GM19455 (cell line): Measurements from ENCODE around the gene IRAG1.
"Not testable (repeated sequence)": the region's sequence is repeated elsewhere in the genome, so short reads cannot be mapped to it uniquely, and the experiment has no call there.

Source experiments
- ATAC-seq: cut with Tn5 transposase; IDR thresholded peaks from one replicate; pipeline ENCODE4 v1.9.1; 2021; ENCODE audit not compliant: unreplicated experiment

The IRAG1 gene

DNA sequence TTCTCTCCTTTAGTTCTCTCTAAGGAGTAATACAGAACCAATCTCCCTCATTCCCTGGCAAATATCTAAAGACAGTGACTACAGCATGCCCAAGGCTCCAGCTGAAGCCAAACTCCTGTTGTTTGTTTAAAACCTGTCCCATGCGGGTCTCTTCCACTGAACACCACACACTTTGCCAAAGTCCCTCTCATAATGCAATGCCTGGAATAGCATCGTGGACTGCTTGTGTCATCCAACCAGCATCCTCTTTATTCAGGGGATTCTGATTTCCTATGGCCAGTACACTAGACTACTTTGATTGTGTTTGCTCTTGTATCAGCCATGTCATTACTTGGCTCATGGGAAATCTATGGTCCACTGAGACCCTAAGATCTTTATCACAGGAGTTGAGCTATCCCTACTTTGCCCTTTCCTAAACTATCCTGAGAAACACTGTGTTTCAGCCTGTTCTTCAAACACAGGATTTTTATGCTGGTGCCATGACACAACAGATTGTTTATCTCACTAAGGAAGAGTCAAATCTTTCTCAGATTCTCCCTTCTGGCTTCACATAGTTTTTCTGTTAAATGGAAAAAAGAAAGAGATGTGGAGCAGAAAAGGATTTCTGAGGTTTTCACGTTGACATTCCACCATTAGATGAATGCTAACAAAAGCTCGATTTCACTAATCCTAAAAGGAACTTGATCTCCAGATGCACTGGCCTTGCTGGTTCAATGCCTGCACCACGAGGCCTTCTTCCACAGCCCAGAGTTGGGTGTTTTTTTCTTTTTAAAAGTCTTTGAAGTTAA, 15.9 kb upstream of the IRAG1 start:
- no peak for ATAC-seq

- no peak for ATAC-seq
Measured at GRCh38 chr11:10708131-10708530, 14.6 kb upstream of the IRAG1 start.

DNA sequence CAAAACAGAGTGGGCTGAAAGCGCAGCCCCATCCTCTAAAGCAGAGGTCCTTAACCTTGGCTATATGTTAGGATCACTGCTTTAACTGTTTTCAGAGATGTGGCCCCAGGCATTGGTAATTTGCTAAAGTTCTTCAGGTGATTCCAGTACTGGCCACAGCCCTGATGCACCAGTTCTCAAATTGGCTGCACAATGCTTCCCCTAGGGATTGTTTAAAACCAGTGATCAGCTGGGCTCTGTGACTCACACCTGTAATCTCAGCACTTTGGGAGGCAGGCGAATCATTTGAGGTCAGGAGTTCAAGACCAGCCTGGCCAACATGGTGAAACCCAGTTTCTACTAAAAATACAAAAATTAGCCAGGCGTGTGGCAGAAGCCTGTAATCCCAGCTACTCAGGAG, 8.4 kb upstream of the IRAG1 start:
- no peak for ATAC-seq

GRCh38 chr11:10699072-10699471, 5.5 kb upstream of the IRAG1 start:
- no peak for ATAC-seq

DNA sequence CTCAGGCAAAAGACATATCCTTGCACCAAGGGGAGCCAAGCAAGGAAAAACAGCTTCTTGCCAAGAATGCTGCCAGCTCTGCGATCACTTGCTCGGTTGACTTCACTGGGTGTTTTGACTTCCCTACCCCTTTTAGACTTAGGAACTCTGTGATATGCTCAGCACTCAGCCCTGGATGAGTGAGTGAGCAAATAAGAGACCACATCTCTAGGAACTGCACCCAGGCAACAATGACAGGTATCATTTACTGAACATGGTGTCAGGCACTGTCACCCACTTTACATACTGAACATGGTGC, 3.7 kb upstream of the IRAG1 start:
- ATAC-seq: no peak

GRCh38 chr11:10696468-10697322, 3.1 kb upstream of the IRAG1 start:
- ATAC-seq: no peak

GRCh38 chr11:10695833-10696232, 2.3 kb upstream of the IRAG1 start:
- no peak for ATAC-seq

GRCh38 chr11:10694486-10695239, 1.1 kb upstream of the IRAG1 start:
- no peak for ATAC-seq

DNA sequence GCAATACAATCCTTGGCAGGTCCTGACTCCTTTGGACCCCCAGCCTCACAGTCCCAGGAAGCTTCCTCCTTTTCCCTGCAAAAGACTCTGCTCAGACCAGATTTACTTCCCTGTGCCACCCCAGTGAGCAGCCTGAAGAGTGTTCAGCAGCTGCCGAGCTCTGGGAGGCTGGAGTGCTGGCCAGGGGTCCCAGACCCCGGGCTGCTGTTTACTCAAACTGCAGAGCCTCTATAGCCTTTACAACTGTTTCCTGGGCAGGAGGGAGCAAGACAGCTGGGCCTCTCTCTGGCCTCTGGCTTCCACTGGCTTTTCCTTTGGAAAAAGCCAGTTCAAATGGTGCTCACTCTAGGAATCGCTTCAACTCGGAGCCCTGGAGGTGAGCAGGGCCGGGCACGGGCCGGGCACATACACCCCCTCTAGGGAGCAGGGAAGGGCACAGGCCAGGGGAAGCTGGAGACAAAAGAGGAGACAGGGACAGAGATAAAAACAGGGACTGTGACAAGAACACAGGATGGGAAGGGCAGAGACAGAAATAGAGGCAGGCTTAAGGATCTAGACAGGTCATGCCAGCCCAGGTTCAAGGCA, 932 bp downstream of the IRAG1 start:
- no peak for ATAC-seq

- ATAC-seq: no peak
Measured at GRCh38 chr11:10688401-10688800, 5.2 kb downstream of the IRAG1 start.

DNA sequence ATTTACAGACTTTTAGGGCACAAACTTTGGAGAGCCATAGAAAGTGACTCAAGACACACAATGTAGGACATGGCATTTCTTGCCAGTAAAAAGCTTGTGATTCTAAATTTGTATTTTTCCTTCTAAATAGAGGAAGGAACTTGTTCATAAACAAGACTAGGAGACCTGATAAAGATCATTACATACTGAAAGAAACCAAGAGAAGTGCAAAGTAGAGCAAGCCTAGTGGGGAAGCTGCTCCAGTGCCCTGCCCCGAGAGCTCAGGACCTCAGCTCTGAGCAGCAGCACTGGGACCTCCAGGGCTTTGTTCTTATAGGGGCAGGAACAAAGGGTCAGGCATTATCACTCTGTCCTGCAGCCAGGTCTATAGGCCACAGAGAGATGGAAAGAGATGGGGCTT, 7.2 kb downstream of the IRAG1 start:
- ATAC-seq: no peak

- ATAC-seq: no peak
Measured at GRCh38 chr11:10683429-10683828, 10.1 kb downstream of the IRAG1 start.

GRCh38 chr11:10680956-10681487, 12.5 kb downstream of the IRAG1 start:
- no peak for ATAC-seq

GRCh38 chr11:10680279-10680678, 13.3 kb downstream of the IRAG1 start:
- ATAC-seq: not testable (repeated sequence)

DNA sequence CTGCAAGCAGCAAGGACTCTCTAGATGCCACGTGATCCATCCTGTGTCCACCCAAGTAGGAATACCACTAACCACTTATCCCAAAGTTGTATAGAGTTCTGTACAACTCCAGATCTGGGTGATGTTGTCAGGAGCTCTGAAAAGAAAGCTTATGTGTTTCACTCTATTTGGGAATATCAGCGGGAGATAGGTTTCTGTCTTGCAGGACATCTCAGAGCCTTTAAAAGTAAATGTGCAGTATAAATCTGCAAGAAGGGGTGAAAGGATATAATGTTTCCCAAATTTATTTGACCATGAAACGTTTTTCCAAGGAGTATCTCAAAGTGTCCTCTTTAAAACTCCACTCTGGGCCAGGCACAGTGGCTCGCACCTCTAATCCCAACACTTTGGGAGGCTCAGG, 13.9 kb downstream of the IRAG1 start:
- ATAC-seq: no peak

DNA sequence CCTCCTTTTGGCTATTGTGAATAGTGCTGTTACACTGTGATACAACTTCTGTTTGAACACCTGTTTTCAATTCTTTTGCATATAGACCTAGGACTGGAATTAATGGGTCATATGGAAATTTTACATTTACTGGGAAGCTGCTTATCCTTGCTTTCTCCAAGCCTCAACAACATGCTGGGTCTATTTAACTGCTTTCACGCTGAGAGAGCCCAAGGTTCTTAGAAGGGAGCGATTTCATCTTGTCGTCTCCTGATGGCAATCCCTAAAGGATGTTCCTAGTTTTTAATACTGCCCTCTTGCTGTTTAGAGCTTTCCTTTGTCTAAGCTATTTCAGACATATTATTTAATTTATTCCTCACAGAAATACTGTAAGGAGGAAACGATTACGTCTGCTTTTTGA, 15.5 kb downstream of the IRAG1 start:
- ATAC-seq: no peak

DNA sequence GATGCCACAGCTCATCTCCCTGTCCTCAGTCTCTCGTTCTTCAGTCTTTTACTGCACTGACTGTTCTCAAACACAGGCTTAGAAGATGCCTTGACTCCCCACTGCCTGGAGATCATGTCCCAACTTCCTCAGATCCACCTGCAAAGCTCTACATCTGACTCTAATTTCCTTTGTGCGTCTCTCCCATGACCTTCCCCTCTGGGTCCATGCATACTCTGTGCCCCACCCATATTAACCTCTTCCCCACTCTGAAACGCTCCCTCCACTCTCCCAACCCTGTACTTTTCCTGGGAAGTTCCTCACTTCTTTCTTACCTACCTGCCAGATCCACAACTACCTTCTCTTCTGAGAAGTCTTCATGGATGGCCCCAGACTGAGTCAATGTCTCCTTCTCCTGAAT, 16.6 kb downstream of the IRAG1 start:
- no peak for ATAC-seq

- ATAC-seq: no peak
Measured at GRCh38 chr11:10674911-10675440, 18.6 kb downstream of the IRAG1 start.

GRCh38 chr11:10674440-10674855, 19.1 kb downstream of the IRAG1 start:
- no peak for ATAC-seq

- no peak for ATAC-seq
Measured at GRCh38 chr11:10673501-10674062, 20.0 kb downstream of the IRAG1 start.

GRCh38 chr11:10670099-10670498, 23.5 kb downstream of the IRAG1 start:
- no peak for ATAC-seq
